Activated CD8-positive, alpha-beta memory T cell treated with anti-CD3 and anti-CD28 coated beads for 4 hours (primary cell): Measurements from ENCODE around the gene KATNAL2.

Experiments used
- DNase-seq, 2 donors: peaks; one replicate each; pipeline ENCODE4 v3.0.0-alpha.2; 2020; ENCODE audit warnings: low read depth in 2 of 2

The KATNAL2 gene

DNA sequence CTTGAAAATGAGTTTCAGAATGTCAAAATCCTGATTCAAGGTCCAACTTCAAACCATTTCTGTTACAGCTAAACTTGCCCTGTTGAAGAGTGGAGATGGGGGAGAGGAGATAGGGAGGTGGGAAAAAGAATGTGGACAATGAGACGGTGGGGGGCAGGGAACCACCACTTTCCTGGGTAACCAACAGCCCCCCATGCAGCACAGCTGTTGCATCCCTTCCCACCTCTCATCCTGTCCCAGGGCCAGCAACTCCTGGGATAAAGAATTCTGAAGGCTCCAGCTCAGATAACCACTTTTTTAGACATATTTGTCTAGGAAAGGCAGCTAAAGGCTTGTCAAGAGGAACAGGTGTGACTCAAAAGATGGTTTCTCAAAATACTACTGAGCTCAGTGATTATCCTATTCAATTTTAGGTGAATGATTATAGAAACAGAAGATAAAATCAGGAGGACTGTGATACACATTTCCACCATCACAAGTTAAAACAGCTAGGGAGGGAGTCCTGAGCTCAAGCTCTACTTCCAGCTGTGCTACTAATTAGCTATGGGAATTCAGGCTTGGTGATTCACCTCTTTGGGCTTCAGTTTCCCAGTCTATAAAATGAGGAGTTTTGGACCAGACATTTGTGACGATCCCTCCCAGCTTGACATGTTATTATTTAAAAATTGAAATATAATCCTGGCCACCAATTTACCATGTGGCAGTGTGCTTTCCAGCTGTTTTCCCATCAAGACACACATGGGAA is 196.6 kb downstream of the KATNAL2 start:
- no peak for DNase-seq

DNA sequence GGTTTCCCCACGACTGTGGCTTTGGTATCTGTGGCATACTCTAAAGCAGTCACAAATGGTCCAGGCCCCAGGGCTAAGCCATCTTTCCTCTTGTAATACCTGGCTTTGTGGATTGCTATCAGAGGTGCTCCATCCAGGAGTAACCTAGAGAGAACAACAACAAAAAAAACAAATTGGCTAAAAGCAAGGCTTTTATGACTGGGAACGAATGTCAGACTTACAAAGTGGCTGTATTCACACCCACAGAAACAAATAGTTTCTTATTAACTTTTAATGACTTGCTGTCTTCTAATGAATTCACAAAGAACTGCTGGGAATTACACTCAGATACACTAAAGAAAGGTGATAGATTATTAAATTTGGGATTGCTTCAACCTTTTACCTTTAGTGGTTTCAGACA is 197.8 kb downstream of the KATNAL2 start:
- no peak for DNase-seq

DNA sequence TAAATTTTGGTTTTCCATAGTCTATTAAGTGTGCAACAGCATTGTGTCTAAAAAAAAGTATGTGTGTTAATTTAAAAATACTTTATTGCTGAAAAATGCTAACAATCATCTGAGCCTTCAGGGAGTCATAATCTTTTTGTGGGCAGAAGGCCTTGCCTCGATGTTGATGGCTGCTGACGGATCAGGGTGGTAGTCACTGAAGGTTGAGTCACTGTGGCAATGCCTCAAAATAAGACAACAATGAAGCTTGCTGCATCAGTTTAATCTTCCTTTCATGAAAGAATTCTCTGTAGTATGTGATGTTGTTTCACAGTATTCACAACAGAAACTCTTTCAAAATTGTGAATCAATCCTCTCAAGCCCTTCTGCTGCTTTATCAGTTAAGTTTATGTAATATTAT is 201.6 kb downstream of the KATNAL2 start:
- no peak for DNase-seq

DNA sequence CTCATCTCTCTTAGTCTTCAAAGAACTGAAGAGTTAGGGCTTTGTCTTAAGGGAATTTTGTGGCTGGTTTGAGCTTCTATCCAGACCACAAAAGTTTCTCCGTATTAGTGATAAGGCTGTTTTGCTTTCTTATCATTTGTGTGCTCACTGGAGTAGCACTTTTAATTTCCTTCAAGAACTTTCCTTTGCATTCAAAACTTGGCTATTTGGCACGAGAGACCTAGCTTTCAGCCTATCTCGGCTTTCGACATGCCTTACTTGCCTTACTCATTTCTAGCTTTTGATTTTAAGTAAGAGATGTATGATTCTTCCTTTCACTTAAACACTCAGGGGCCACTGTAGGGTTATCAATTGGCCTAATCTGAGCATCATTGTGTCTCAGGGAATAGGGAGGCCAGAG is 203.0 kb downstream of the KATNAL2 start:
- no peak for DNase-seq

DNA sequence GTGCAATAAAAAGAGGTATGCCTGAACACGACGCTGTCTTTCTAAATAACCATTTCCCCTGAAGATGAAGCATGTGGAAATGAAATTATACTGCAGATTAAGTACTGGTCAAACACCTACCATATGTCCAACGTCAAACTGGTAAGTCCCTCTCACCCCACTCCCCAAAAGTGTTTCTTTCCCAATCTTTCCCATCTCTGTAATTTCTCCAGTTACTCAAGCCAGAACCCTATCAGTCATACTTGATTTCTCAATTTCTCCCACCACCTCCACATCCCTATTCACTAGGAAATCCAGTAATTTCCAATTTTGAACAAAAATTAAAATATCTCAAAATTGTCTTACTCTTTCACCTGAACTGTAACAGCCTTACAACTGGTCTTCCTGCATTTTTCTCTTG is 203.7 kb downstream of the KATNAL2 start:
- no peak for DNase-seq

DNA sequence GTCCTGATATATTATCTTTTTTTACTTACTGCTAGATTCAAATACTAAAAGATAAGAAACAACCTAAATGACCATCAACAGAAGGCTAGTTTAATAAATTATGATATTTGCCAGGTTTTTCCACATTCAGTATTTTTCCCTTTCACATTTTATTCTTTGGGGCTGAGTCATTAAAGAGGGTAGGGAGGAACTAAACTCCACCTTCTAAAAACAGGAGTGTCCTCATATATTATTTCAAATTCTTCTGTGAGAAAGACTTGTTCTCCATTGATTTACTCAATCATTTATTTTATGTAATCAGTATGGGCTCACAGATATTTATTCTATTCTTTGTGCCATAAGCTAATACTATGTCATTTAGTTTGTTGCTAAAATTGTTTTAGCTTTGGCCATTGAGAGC is 223.9 kb downstream of the KATNAL2 start:
- no peak for DNase-seq

DNA sequence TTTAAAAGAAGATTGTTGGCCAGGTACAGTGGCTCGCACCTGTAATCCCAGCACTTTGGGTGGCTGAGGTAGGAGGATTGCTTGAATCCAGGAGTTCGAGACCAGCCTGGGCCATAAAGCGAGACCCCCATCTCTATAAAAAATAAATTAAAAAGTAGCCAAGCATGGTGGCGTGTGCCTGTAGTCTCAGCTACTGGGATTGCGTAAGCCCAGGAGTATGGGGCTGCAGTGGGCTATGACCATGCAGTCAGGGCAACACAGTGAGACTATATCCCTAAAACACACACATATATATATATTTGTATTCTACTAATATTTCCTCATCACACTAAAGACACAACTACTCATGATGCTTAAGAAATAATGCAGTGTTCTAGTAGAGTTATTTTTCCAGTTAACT is 225.8 kb downstream of the KATNAL2 start:
- no peak for DNase-seq

DNA sequence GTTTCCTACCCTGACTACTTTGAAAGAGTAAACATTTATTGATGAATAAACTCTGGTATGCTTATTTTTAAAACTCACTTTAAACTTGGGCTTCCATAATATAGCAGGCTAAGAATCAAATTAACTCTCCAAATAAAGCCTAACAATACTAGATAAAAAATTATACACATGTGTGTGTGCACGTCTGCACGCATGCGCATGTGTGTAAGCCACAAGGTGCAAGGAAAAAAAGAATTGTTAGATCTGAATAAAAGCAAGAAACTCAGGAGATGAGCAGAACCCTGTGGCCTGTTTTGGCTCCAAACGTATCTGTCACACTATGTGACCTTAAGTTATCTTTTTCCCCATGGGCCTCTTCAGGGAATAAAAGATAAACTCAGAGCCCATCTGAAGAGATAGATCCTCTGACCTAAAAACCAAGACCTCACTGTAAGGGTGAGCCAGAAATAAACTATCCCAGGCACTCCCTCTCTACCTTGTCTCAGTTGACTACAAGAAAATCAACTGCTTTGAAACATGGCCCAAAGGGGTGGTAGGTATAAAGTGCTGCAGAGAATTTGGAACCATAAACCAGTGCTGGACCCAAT is 226.6 kb downstream of the KATNAL2 start:
- DNase-seq, result no peak

DNA sequence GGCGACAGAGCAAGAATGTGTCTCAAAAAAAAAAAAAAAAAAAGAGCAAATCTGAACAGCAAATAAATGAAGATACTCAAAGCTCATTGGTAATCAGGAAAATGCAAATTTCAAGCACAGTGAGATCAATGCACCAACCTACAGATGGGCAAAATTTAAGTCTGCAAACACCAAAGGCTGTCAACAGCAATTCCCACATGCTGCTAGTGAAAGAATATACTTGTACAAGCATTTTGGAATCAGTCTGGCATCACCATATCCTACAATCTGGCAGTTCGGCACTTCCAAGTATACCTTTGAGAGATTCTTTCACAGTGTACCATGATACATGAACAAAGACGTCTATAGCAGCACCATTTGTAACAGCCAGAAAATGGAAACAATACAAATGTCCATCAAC is 228.8 kb downstream of the KATNAL2 start:
- DNase-seq, result no peak

DNA sequence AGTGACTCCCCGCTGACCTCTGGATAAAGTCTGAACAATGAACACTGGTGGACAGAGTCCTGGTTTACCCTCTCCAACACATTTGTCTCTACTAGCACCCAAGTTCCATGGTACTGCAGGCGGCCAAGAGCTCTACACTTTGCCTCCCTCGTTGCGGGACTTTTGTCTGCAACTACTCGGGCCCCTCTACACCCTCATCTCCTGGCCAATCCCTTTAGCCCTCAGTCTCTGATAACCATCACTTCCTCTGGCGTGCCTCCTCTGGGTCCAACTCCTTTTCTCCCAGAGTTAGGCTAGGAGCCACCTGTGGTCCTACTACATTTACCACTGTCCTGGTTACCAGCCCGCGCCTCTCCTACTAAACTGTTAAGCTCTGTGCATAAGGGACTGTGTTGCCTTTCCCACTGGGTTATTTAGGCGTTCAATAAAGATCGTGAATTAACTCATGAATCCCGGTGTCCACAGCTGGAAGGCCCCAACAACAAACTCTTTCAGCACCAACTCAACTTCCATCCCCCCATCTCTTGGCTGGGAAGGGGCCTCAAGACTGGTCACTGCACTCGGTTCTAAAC is 232.1 kb downstream of the KATNAL2 start:
- no peak for DNase-seq

DNA sequence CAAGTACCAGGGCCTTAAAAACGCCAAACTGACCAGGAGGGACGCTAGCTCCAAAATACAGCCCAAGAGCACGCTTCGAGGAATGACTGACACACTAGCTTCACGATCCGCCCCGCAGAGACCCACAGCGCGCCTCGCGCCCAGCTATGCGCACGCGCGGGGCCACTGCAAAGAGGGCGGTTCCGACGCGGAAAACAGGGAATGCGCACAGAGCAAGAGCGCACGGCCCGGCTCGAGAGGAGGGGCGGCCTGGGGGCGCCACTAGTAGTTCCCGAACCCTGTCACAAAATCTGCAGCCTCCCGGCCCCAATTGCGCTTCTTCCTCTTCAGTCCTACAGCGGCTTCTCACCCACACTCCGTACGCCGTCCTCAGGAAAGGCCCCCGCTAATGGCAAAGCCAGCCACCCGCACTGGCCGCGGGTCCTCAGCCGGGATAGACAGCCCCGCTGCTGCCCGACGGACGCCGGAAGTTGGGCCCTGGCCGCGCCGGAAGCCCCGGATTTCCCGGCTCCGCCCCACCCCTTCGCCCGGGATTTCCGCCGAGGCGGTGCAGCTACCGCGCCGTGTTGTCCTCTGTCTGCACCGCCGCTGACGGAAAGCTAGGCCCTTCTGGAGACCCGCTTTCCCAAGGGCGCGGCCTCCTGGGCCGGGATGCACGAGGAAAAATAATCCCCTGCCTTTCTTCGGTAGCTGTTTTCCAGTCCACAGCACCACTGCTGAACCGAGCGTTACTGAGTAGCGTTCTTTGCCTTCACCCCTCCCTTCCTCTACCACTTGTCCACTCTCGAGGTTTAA is 232.8 kb downstream of the KATNAL2 start, which contains the start of gene HDHD2:
Gene HDHD2, minus strand, starts transcription at position 472 of the 795 bp plus-strand sequence. CDS start 14,061 bp downstream, outside the sequence.
- DNase-seq, result peak; percentile 62 to 63

DNA sequence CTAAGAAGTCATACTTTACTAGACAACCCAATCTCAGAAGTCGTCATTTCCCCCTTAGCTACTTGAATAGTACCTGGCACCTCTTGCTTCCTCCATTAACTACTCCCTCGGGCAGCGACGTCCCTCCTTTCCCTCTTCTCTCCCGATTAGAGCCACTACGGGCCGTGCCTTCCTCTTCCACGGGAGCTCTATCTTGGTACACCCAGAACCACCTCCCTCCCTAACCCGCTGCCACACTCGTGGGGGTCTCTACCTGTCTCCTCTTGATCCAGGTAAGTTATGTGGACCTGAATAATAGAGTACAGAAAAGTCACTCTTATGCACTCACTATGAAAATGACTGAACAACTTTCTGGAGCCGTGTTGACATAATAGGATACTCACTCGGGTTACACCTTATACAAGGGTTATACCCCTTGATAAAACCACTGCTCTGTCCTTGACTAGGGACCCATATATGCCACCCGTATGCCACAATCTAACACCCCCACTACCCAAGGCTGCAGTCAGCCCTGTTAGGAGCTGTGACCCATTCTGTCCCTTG is 233.5 kb downstream of the KATNAL2 start:
- no peak for DNase-seq

DNA sequence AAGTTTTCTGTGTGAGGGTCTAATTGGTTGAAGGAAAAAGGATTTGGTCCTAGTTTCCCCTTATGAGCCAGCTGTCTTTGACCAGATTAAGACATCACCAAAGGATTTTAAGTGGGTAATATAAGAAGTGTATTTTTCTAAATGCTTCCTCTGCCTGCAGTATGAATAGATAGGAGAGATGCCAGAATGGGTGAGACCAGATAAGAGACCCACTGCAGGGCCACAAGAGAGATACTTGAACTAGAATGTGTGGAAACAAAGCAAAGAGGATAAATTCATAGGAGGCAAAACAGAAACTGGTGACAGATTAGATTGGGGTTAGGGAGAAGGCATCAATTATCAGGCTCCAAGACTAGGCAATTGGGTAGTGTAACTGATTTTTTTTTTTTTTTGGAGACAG is 234.0 kb downstream of the KATNAL2 start:
- DNase-seq, result no peak
